Ovary (tissue), 9 donors: Measurements from ENCODE around the gene GLYATL1B. TPM values are rescaled to one million over a fixed set of nuclear protein-coding genes. Genes with fewer than 3 reads are reported as not detected.
"Not testable (repeated sequence)": the region's sequence is repeated elsewhere in the genome, so short reads cannot be mapped to it uniquely, and the experiment has no call there.

Source experiments
- DNase-seq, 5 donors: peaks; one replicate each; pipeline ENCODE4 v3.0.0-alpha.2; 2019 to 2020
- H3K27ac ChIP-seq, 2 donors: fragments of 200-600 bp; one replicate each; pipeline versions ENCODE4 v1.5.1 to v1.8.0; 2019 to 2022
- H3K27me3 ChIP-seq: fragments of 200-600 bp; one replicate; pipeline ENCODE4 v1.8.0; 2022
- H3K36me3 ChIP-seq: fragments of 200-600 bp; sonication (generic); one replicate; pipeline ENCODE4 v1.5.1; 2019
- H3K4me1 ChIP-seq: one replicate; pipeline ENCODE4 v1.8.1; 2013; ENCODE audit warnings: mild to moderate bottlenecking, moderate library complexity; ENCODE audit not compliant: insufficient read depth
- H3K4me3 ChIP-seq: fragments of 200-600 bp; sonication (generic); one replicate; pipeline ENCODE4 v1.5.1; 2017
- H3K9me3 ChIP-seq, 2 donors: fragments of 200-600 bp in 1 of 2; sonication (generic) in 1 of 2; one replicate each; pipeline versions ENCODE4 v1.5.1 to v1.8.1; 2013 to 2019; ENCODE audit warnings: mild to moderate bottlenecking in 1 of 2, moderate library complexity in 1 of 2
- CTCF ChIP-seq, 3 donors: fragments of 450-650 bp in 2 of 3; fragments of 200-600 bp in 1 of 3; IDR thresholded peaks; one replicate each; pipeline versions ENCODE4 v1.5.1 to v1.8.0; 2016 to 2022; ENCODE audit warnings: antibody characterized with exemption in 3 of 3, mild to moderate bottlenecking in 1 of 3
- EP300 ChIP-seq: sonication (generic); formaldehyde crosslinking; IDR thresholded peaks from one replicate; pipeline ENCODE4 v1.6.1; 2017; ENCODE audit warnings: antibody characterized with exemption
- POLR2A ChIP-seq: fragments of 450-650 bp; IDR thresholded peaks from one replicate; pipeline ENCODE4 v1.6.1; 2017; ENCODE audit warnings: antibody characterized with exemption, mild to moderate bottlenecking, moderate library complexity
- WGBS, 3 donors: extraction: QIAGEN DNeasy Blood & Tissue Kit in 1 of 3; methylation state at CpG; one replicate each; pipeline versions ENCODE4 v1.1.5 to v1.1.7; 2013 to 2017; 5-methylcytosine and 5-hydroxymethylcytosine counted together
- intact Hi-C, 4 donors: fragments of 100-400 bp; cut with DNase I; formaldehyde crosslinking; loops; one replicate each; pipeline versions ENCODE4 v1.11.0 to v1.15.1; 2022 to 2023
- polyA plus RNA-seq, 2 donors: library from polyadenylated mRNA; stranded (reverse); fragments of 200-250 nt in 1 of 2; fragments of 350-450 nt in 1 of 2; fragmentation: Illumina TruSeq in 1 of 2; extraction: RNeasy Lipid Tissue Mini Kit (QIAGEN cat#74804) in 1 of 2; gene quantifications; one replicate each; pipeline ENCODE4 v1.2.3, GENCODE V29; 2013 to 2014
- total RNA-seq, 7 donors: library from RNA; depleted of rRNA in 2 of 7; stranded (reverse); fragments of >200 nt in 2 of 7; fragmentation: NEBNext Ultra II Directional in 3 of 7; extraction: Animal tissue kit (Norgen Biotek cat#: 25700) in 3 of 7; gene quantifications; one replicate each; pipeline versions ENCODE4 v1.1.0 to v1.2.4, GENCODE V29; 2016 to 2023
- donor health status: DM: no; HTN: no; CAD: no; lungs with moderate emphysema.
- donor health status: DM: no; HTN: no; CAD: no.
- donor health status: Bipolar disorder and iron deficiency.
- donor health status: DM: yes; HTN: yes; CAD: no.
- donor health status: DM: no; HTN: no; CAD: no.
- donor health status: DM: yes; HTN: yes; CAD: no.

The GLYATL1B gene
- total and polyA plus RNA-seq, 9 donors: not detected

- H3K27me3 ChIP-seq: no peaks in the 10 kb centered on the region
- intact Hi-C loops: no loop called here
- no peaks in the 10 kb centered on the region for H3K36me3 ChIP-seq
- H3K27ac ChIP-seq: no peak overlapping the region
- H3K4me3 ChIP-seq: no peak overlapping the region
- H3K9me3 ChIP-seq: no peaks in the 10 kb centered on the region
- TF ChIP-seq CTCF (IDR thresholded peaks at IDR 0.05): no peak
- TF ChIP-seq EP300: no peak
- no peak for TF ChIP-seq POLR2A
- H3K4me1 ChIP-seq: no peaks in the 10 kb centered on the region
- WGBS, 3 donors: 90 to 96% (median 94%) methylated on average over 5 of the region's 5 CpGs
- peak in 2 of 5 donors; percentile 19 to 52 for DNase-seq
Observed at GRCh38 chr11:59097113-59097708, 11.1 kb downstream of the GLYATL1B start.

GRCh38 chr11:59097938-59098337 is 11.8 kb downstream of the GLYATL1B start:
- H3K4me3 ChIP-seq, H3K4me1 ChIP-seq, DNase-seq, H3K9me3 ChIP-seq, H3K27ac ChIP-seq, H3K36me3 ChIP-seq, H3K27me3 ChIP-seq, intact Hi-C loops: not testable (repeated sequence)
- 79 to 87% (median 85%) methylated on average over 8 of the region's 8 CpGs for WGBS, 3 donors

- 7 to 12% (median 9%) methylated on average over 23 of the region's 23 CpGs for WGBS, 3 donors
- intact Hi-C loops: no loop called here
- H3K4me3 ChIP-seq: no peak overlapping the region
Observed at GRCh38 chr11:59102259-59102765, 16.2 kb downstream of the GLYATL1B start.

GRCh38 chr11:59106363-59107336 is 20.5 kb downstream of the GLYATL1B start, which contains the start of gene FAM111B:
Gene FAM111B (plus strand): TSS chr11:59107237. CDS start chr11:59109626, 2,389 bp downstream.
- peak within 1 kb of the TSS; percentile 46 for H3K4me3 ChIP-seq
- H3K9me3 ChIP-seq: no peaks in the 10 kb centered on the region
- DNase-seq: peak; percentile 65 to 75 (median 68)
- H3K27ac ChIP-seq: no peak within 1 kb of the TSS
- peaks cover 3% of the 10 kb centered on the region for H3K4me1 ChIP-seq
- intact Hi-C loops: no loop called here
- 1% methylated on average over 62 to 64 of the region's 64 CpGs for WGBS, 3 donors
- TF ChIP-seq EP300 (no peak), CTCF (IDR thresholded peaks at IDR 0.05) (no peak), POLR2A (no peak)
- no peaks in the 10 kb centered on the region for H3K27me3 ChIP-seq
- no peaks in the 10 kb centered on the region for H3K36me3 ChIP-seq

More at GRCh38 chr11:59102259-59102765, 16.2 kb downstream of the GLYATL1B start:
- Histone ChIP-seq H3K27me3 (no peaks in the 10 kb centered on the region), H3K36me3 (no peaks in the 10 kb centered on the region), H3K9me3 (no peaks in the 10 kb centered on the region), H3K27ac (no peak overlapping the region), H3K4me1 (peaks cover 3% of the 10 kb centered on the region)
- no peak for TF ChIP-seq EP300
- no peak for TF ChIP-seq POLR2A
- TF ChIP-seq CTCF (IDR thresholded peaks at IDR 0.05): no peak
- peak in 1 of 5 donors; percentile 11 for DNase-seq

GRCh38 chr11:59107721-59108120 is 21.6 kb downstream of the GLYATL1B start:
- H3K27ac ChIP-seq, H3K27me3 ChIP-seq, DNase-seq, H3K36me3 ChIP-seq, H3K4me3 ChIP-seq, intact Hi-C loops, H3K4me1 ChIP-seq, H3K9me3 ChIP-seq: not testable (repeated sequence)
- WGBS, 3 donors: 26 to 31% (median 29%) methylated on average over 10 of the region's 10 CpGs
